Raji (cell line): ENCODE data around the gene PLXNB2.

Experiments
- POLR2A ChIP-seq: IDR thresholded peaks from 2 replicates; pipeline ENCODE4 v1.6.1; 2011; ENCODE audit warnings: low read depth, low read length, control low read depth; ENCODE audit not compliant: insufficient read depth

The PLXNB2 gene

GRCh38 chr22:50297510-50298265, 9.8 kb downstream of the PLXNB2 start:
- TF ChIP-seq POLR2A = no peak

- TF ChIP-seq POLR2A = no peak
Observed at GRCh38 chr22:50296658-50297490, 10.6 kb downstream of the PLXNB2 start.

GRCh38 chr22:50294319-50294656, 13.2 kb downstream of the PLXNB2 start:
- no peak for TF ChIP-seq POLR2A

GRCh38 chr22:50293441-50294318, 13.8 kb downstream of the PLXNB2 start:
- TF ChIP-seq POLR2A = no peak

- peak; percentile 42; the same call in 1 of the 2 replicates for TF ChIP-seq POLR2A
Observed at GRCh38 chr22:50292643-50293440, 14.6 kb downstream of the PLXNB2 start.

GRCh38 chr22:50289942-50290630, 17.4 kb downstream of the PLXNB2 start:
- no peak for TF ChIP-seq POLR2A

- TF ChIP-seq POLR2A = no peak
Observed at GRCh38 chr22:50289151-50289941, 18.1 kb downstream of the PLXNB2 start.

- TF ChIP-seq POLR2A = no peak
Observed at GRCh38 chr22:50287731-50288130, 19.7 kb downstream of the PLXNB2 start.

- TF ChIP-seq POLR2A = no peak
Observed at GRCh38 chr22:50286701-50287318, 20.6 kb downstream of the PLXNB2 start.

GRCh38 chr22:50286275-50286674, 21.2 kb downstream of the PLXNB2 start:
- TF ChIP-seq POLR2A = no peak

GRCh38 chr22:50285568-50286229, 21.7 kb downstream of the PLXNB2 start:
- TF ChIP-seq POLR2A = no peak

GRCh38 chr22:50284479-50284878, 23.0 kb downstream of the PLXNB2 start:
- no peak for TF ChIP-seq POLR2A
